ENCODE data around the gene TMEM126B.
"Not testable (repeated sequence)": the region's sequence is repeated elsewhere in the genome, so short reads cannot be mapped to it uniquely, and the experiment has no call there.

The TMEM126B gene

DNA sequence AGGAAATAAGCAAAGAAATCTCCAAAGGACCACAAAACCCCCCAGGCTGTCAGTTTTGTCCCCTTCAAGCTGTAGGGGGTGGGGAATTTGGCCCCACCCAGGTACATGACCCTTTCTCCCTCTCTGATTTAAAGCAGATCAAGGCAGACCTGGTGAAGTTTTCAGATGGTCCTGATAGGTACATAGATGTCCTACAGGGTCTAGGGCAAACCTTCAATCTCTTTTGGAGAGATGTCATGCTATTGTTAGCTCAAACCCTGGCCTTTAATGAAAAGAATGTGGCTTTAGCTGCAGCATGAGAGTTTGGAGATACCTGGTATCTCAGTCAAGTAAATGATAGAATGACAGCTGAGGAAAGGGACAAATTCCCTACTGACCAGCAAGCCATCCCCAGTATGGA lies 19.8 kb upstream of the TMEM126B start:
- not testable (repeated sequence) for H3K36me3 ChIP-seq (ENCODE audit: control insufficient read depth in 2 of 2, insufficient read depth in 2 of 2, low read length in 2 of 2); H3K27me3 ChIP-seq (ENCODE audit: control insufficient read depth in 1 of 2, insufficient read depth in 2 of 2, low read length in 2 of 2); H3K9me3 ChIP-seq (ENCODE audit: control insufficient read depth in 2 of 2, low read length in 2 of 2); H3K4me3 ChIP-seq (ENCODE audit: low read length in 2 of 2); H3K9ac ChIP-seq (ENCODE audit: low read length in 2 of 2); H3K27ac ChIP-seq (ENCODE audit: low read length); H3K4me1 ChIP-seq (ENCODE audit: control insufficient read depth, insufficient read depth, low read length)

DNA sequence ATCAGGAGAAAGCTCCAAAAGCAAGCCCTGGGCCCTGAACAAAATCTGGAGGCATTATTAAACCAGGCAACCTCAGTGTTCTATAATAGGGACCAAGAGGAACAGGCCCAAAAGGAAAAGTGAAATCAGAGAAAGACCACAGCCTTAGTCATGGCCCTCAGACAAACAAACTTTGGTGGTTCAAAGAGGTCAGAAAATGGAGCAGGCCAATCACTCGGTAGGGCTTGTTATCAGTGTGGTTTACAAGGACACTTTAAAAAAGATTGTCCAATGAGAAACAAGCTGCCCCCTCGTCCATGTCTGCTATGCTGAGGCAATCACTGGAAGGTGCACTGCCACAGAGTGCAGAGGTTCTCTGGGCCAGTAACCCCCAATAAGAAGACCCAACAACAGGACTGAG lies 19.1 kb upstream of the TMEM126B start:
- H3K36me3 ChIP-seq (ENCODE audit: control insufficient read depth in 2 of 2, insufficient read depth in 2 of 2, low read length in 2 of 2); H3K27me3 ChIP-seq (ENCODE audit: control insufficient read depth in 1 of 2, insufficient read depth in 2 of 2, low read length in 2 of 2); H3K9me3 ChIP-seq (ENCODE audit: control insufficient read depth in 2 of 2, low read length in 2 of 2); H3K4me3 ChIP-seq (ENCODE audit: low read length in 2 of 2); H3K27ac ChIP-seq (ENCODE audit: low read length); H3K4me1 ChIP-seq (ENCODE audit: control insufficient read depth, insufficient read depth, low read length); H3K9ac ChIP-seq (ENCODE audit: low read length in 2 of 2): not testable (repeated sequence)

DNA sequence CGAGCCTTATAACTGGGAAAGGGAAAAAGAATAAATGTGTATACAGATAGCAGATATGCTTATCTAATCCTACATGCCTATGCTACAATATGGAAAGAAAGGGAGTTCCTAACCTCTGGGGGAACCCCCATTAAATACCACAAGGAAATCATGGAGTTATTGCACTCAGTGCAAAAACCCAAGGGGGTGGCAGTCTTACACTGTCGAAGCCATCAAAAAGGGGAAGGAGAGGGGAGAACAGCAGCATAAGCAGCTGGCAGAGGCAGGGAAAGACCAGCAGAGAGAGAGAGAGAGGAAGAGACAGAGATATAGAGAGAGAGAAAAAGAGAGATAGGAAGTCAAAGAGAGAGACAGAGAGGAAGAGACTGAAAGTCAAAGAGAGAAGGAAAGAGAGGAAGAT lies 16.8 kb upstream of the TMEM126B start:
- H3K4me1 ChIP-seq (ENCODE audit: control insufficient read depth, insufficient read depth, low read length); H3K36me3 ChIP-seq (ENCODE audit: control insufficient read depth in 2 of 2, insufficient read depth in 2 of 2, low read length in 2 of 2): not testable (repeated sequence)

DNA sequence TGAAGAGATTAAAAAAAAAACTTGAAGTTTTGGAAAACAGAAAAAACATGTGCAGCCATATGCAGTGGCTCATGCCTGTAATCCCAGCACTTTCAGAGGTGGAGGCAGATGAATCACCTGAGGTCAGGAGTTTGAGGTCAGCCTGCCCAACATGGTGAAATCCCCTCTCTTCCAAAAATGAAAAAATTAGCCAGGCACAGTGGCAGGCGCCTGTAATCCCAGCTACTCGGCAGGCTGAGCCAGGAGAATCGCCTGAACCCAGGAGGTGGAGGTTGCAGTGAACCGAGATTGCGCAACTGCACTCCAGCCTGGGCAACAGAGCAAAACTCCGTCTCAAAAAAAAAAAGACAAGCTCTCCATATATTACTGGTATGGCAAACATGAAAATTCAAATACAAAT lies 8.9 kb upstream of the TMEM126B start:
- Histone ChIP-seq H3K36me3 (ENCODE audit: control insufficient read depth in 2 of 2, insufficient read depth in 2 of 2, low read length in 2 of 2) (no peaks in the 10 kb centered on the region), H3K4me1 (ENCODE audit: control insufficient read depth, insufficient read depth, low read length) (no peaks in the 10 kb centered on the region), H3K9ac (ENCODE audit: low read length in 2 of 2) (no peak overlapping the region), H3K4me3 (ENCODE audit: low read length in 2 of 2) (no peak overlapping the region), H3K27ac (ENCODE audit: low read length) (no peak overlapping the region), H3K27me3 (ENCODE audit: control insufficient read depth in 1 of 2, insufficient read depth in 2 of 2, low read length in 2 of 2) (no peaks in the 10 kb centered on the region), H3K9me3 (ENCODE audit: control insufficient read depth in 2 of 2, low read length in 2 of 2) (no peaks in the 10 kb centered on the region)

More for the DNA sequence above, 16.8 kb upstream of the TMEM126B start:
- not testable (repeated sequence) for H3K9ac ChIP-seq (ENCODE audit: low read length in 2 of 2); H3K4me3 ChIP-seq (ENCODE audit: low read length in 2 of 2); H3K27me3 ChIP-seq (ENCODE audit: control insufficient read depth in 1 of 2, insufficient read depth in 2 of 2, low read length in 2 of 2); H3K9me3 ChIP-seq (ENCODE audit: control insufficient read depth in 2 of 2, low read length in 2 of 2); H3K27ac ChIP-seq (ENCODE audit: low read length)

- no peaks in the 10 kb centered on the region for H3K9me3 ChIP-seq (ENCODE audit: control insufficient read depth in 2 of 2, low read length in 2 of 2)
- no peak overlapping the region for H3K27ac ChIP-seq (ENCODE audit: low read length)
- no peaks in the 10 kb centered on the region for H3K4me1 ChIP-seq (ENCODE audit: control insufficient read depth, insufficient read depth, low read length)
- H3K27me3 ChIP-seq (ENCODE audit: control insufficient read depth in 1 of 2, insufficient read depth in 2 of 2, low read length in 2 of 2), result no peaks in the 10 kb centered on the region
- no peaks in the 10 kb centered on the region for H3K36me3 ChIP-seq (ENCODE audit: control insufficient read depth in 2 of 2, insufficient read depth in 2 of 2, low read length in 2 of 2)
- no peak overlapping the region for H3K9ac ChIP-seq (ENCODE audit: low read length in 2 of 2)
- H3K4me3 ChIP-seq (ENCODE audit: low read length in 2 of 2), result no peak overlapping the region
Observed at GRCh38 chr11:85620256-85620655, 8.1 kb upstream of the TMEM126B start.

- Histone ChIP-seq H3K27me3 (ENCODE audit: control insufficient read depth in 1 of 2, insufficient read depth in 2 of 2, low read length in 2 of 2) (no peaks in the 10 kb centered on the region), H3K9ac (ENCODE audit: low read length in 2 of 2) (peak overlapping the region; percentile 55 to 90), H3K9me3 (ENCODE audit: control insufficient read depth in 2 of 2, low read length in 2 of 2) (no peaks in the 10 kb centered on the region), H3K4me3 (ENCODE audit: low read length in 2 of 2) (peak overlapping the region; percentile 84 to 85), H3K4me1 (ENCODE audit: control insufficient read depth, insufficient read depth, low read length) (peaks cover 4% of the 10 kb centered on the region), H3K36me3 (ENCODE audit: control insufficient read depth in 2 of 2, insufficient read depth in 2 of 2, low read length in 2 of 2) (no peaks in the 10 kb centered on the region), H3K27ac (ENCODE audit: low read length) (peak overlapping the region; percentile 89)
Observed at GRCh38 chr11:85626496-85626895, 1.9 kb upstream of the TMEM126B start.

GRCh38 chr11:85627332-85627997 lies 928 bp upstream of the TMEM126B start, which contains the start of gene DLG2:
Gene DLG2, minus strand, starts transcription at chr11:85627344.
- no peaks in the 10 kb centered on the region for H3K27me3 ChIP-seq (ENCODE audit: control insufficient read depth in 1 of 2, insufficient read depth in 2 of 2, low read length in 2 of 2)
- H3K27ac ChIP-seq (ENCODE audit: low read length), result peak within 1 kb of the TSS; percentile 89
- H3K9me3 ChIP-seq (ENCODE audit: control insufficient read depth in 2 of 2, low read length in 2 of 2), result no peaks in the 10 kb centered on the region
- H3K9ac ChIP-seq (ENCODE audit: low read length in 2 of 2), result peak within 1 kb of the TSS; percentile 90
- H3K4me3 ChIP-seq (ENCODE audit: low read length in 2 of 2), result peak within 1 kb of the TSS; percentile 84 to 85
- no peaks in the 10 kb centered on the region for H3K36me3 ChIP-seq (ENCODE audit: control insufficient read depth in 2 of 2, insufficient read depth in 2 of 2, low read length in 2 of 2)
- peaks cover 4% of the 10 kb centered on the region for H3K4me1 ChIP-seq (ENCODE audit: control insufficient read depth, insufficient read depth, low read length)

GRCh38 chr11:85628771-85629341 lies 463 bp downstream of the TMEM126B start:
- H3K27me3 ChIP-seq (ENCODE audit: control insufficient read depth in 1 of 2, insufficient read depth in 2 of 2, low read length in 2 of 2), result no peaks in the 10 kb centered on the region
- peak overlapping the region; percentile 71 to 80 for H3K9ac ChIP-seq (ENCODE audit: low read length in 2 of 2)
- H3K4me1 ChIP-seq (ENCODE audit: control insufficient read depth, insufficient read depth, low read length), result peaks cover 4% of the 10 kb centered on the region
- H3K4me3 ChIP-seq (ENCODE audit: low read length in 2 of 2), result peak overlapping the region; percentile 84 to 98
- no peaks in the 10 kb centered on the region for H3K36me3 ChIP-seq (ENCODE audit: control insufficient read depth in 2 of 2, insufficient read depth in 2 of 2, low read length in 2 of 2)
- H3K9me3 ChIP-seq (ENCODE audit: control insufficient read depth in 2 of 2, low read length in 2 of 2), result no peaks in the 10 kb centered on the region
- peak overlapping the region; percentile 89 for H3K27ac ChIP-seq (ENCODE audit: low read length)

- no peaks in the 10 kb centered on the region for H3K9me3 ChIP-seq (ENCODE audit: control insufficient read depth in 2 of 2, low read length in 2 of 2)
- H3K9ac ChIP-seq (ENCODE audit: low read length in 2 of 2), result no peak overlapping the region
- H3K4me1 ChIP-seq (ENCODE audit: control insufficient read depth, insufficient read depth, low read length), result no peaks in the 10 kb centered on the region
- H3K27ac ChIP-seq (ENCODE audit: low read length), result no peak overlapping the region
- H3K27me3 ChIP-seq (ENCODE audit: control insufficient read depth in 1 of 2, insufficient read depth in 2 of 2, low read length in 2 of 2), result no peaks in the 10 kb centered on the region
- H3K4me3 ChIP-seq (ENCODE audit: low read length in 2 of 2), result no peak overlapping the region
- H3K36me3 ChIP-seq (ENCODE audit: control insufficient read depth in 2 of 2, insufficient read depth in 2 of 2, low read length in 2 of 2), result peaks cover 5 to 15% of the 10 kb centered on the region in 2 donors
Observed at GRCh38 chr11:85634747-85635146, 6.4 kb downstream of the TMEM126B start.

DNA sequence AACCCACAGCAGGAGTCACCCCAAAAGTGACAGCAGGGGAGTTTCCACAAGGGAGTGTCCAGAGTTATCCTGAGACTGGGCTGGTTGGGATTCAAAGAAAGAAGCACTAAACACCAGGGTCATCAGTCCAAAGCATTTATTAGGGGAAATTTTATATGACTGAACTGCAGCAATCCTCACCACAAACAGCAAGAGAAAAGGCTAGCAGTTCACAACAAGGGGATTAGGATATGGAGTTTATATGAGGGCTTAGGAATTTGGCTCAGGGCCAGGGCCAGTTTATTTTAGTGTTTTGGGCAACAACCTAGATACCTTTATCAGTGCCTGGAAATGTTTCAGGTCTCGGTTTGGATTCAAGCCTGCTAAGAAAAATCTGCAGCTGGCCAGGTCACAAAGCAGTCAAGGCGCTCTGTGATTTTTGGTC lies 14.8 kb downstream of the TMEM126B start:
- H3K4me1 ChIP-seq (ENCODE audit: control insufficient read depth, insufficient read depth, low read length), result peaks cover under 1% of the 10 kb centered on the region
- no peak overlapping the region for H3K27ac ChIP-seq (ENCODE audit: low read length)
- H3K27me3 ChIP-seq (ENCODE audit: control insufficient read depth in 1 of 2, insufficient read depth in 2 of 2, low read length in 2 of 2), result no peaks in the 10 kb centered on the region
- no peaks in the 10 kb centered on the region for H3K9me3 ChIP-seq (ENCODE audit: control insufficient read depth in 2 of 2, low read length in 2 of 2)
- H3K9ac ChIP-seq (ENCODE audit: low read length in 2 of 2), result no peak overlapping the region
- no peak overlapping the region for H3K4me3 ChIP-seq (ENCODE audit: low read length in 2 of 2)
- no peaks in the 10 kb centered on the region for H3K36me3 ChIP-seq (ENCODE audit: control insufficient read depth in 2 of 2, insufficient read depth in 2 of 2, low read length in 2 of 2)

DNA sequence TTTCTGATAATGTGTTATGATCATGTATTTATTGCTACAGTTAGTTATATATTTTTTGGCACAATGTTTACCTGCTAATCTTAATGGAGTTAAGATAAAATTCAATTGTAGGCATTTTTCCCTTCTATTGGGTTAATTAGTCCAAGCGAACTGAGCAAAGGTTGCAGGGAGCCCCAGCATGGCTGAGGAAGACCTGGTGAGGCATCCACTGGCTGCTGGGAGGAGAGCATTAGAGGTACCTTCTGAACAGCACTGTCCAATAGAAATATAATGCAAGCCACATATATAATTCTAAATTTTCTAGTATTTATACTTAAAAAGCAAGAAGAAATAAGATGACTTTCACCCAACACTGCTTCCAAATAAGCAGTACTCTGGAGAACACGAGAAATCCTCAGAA lies 18.7 kb downstream of the TMEM126B start:
- H3K36me3 ChIP-seq (ENCODE audit: control insufficient read depth in 2 of 2, insufficient read depth in 2 of 2, low read length in 2 of 2), result no peaks in the 10 kb centered on the region
- H3K4me1 ChIP-seq (ENCODE audit: control insufficient read depth, insufficient read depth, low read length), result peaks cover 7% of the 10 kb centered on the region
- peak overlapping the region; percentile 66 to 93 for H3K9ac ChIP-seq (ENCODE audit: low read length in 2 of 2)
- peak overlapping the region; percentile 76 for H3K27ac ChIP-seq (ENCODE audit: low read length)
- H3K4me3 ChIP-seq (ENCODE audit: low read length in 2 of 2), result peak overlapping the region; percentile 88 to 92
- H3K9me3 ChIP-seq (ENCODE audit: control insufficient read depth in 2 of 2, low read length in 2 of 2), result no peaks in the 10 kb centered on the region
- no peaks in the 10 kb centered on the region for H3K27me3 ChIP-seq (ENCODE audit: control insufficient read depth in 1 of 2, insufficient read depth in 2 of 2, low read length in 2 of 2)
